Measurements from ENCODE around the gene ZNF319.

ZNF319 gene

DNA sequence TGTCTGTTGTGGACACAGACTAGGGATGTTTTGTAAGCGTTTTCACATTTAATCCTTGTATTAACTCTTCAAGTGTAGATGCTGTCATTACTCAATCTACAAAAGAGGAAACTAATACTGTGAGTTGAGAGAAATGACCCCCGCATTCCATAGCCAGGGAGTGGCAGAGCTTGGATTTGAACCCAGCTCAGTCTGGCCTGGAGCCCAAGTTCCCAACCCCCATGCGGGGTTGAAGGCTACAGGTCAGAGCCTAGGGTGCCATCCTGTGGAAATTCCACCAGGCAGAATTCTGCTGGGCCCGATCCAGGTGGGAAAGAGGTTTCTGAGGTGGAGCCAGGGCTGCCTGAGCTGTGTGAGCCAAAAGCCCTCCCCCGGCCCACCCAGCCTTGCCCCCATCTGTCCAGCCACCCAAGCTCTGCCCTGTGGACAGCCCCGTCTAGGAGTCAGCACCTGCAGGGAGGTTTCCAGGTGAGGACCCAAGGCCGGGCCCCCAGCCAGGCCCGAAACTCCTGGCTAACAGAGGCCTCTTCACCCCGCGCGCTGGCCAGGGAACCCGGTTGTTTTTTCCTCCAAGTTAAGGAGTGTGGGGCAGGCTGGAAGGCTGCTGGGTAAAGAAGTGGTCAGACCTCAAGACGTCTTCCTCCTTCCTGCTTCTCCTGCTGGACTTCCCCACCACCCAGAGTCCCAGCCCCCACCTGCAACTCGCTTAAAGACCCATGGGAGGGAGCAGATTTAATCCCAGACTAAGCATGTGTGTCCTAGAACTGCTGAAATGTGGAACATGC is 30.7 kb upstream of the ZNF319 start:
- Histone ChIP-seq H3K27me3 (ENCODE audit: insufficient read depth, low read length) (no peaks in the 10 kb centered on the region), H3K36me3 (ENCODE audit: insufficient read depth, low read length) (no peaks in the 10 kb centered on the region), H3K4me3 (ENCODE audit: low read length) (no peak overlapping the region), H3K9me3 (ENCODE audit: low read length) (no peaks in the 10 kb centered on the region), H2AFZ (ENCODE audit: low read depth, low read length) (no peak overlapping the region), H3K4me1 (ENCODE audit: insufficient read depth, low read length) (peaks cover 21% of the 10 kb centered on the region)

DNA sequence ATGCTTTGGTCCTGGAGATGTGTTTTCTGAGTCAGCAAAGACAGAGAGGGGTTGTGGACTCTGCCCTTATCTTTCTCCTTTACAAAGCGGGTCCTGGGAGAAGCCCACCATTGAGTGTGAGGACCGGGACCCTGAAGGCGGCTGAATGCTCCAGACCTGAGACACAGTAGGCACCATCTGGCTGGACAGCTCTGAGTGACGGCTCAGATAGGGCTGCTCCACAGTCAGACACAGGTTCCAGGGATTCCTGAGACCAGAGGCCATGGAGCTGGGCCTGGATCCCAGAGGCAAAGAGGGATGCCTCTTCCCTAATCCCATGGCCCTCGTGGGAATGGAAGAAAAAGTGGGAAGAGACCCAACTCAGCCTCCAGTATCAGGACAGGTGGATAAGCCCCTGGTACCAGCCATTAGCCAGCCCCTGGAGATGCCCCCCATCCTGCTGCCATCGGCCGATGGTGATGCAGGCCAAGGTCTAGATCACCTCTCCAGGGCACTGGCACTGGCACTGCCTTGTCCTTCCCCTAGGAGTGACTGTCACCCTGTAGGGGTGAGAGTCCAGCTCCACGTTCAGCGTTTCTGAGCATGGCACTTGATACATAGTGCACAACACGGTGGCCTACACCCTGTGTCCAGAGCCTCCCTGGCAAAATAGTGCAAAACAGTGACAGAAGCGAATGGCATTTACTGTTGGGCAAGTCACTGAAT is 29.8 kb upstream of the ZNF319 start:
- Histone ChIP-seq H3K36me3 (ENCODE audit: insufficient read depth, low read length) (no peaks in the 10 kb centered on the region), H3K4me1 (ENCODE audit: insufficient read depth, low read length) (peaks cover 22% of the 10 kb centered on the region), H3K27me3 (ENCODE audit: insufficient read depth, low read length) (no peaks in the 10 kb centered on the region), H3K4me3 (ENCODE audit: low read length) (no peak overlapping the region), H2AFZ (ENCODE audit: low read depth, low read length) (no peak overlapping the region), H3K9me3 (ENCODE audit: low read length) (no peaks in the 10 kb centered on the region)

DNA sequence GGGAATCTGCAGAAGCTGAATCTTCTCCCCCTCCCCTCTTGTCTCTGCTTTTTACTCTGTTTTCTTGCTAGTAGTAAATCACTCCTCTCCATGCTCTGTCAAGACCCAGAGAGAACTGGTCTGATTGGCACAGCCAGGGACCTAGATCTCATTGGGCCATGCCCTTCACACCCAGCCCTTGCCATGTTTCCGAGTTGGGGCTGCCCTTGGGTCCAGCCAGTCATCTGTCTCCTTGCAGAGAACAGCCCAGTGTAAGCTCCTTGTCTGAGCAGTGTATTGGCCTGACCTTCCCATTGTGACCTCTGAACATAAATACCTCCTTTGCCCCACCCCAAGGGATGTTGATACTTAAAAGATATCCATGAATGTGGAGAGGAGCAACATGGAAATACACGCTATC is 28.9 kb upstream of the ZNF319 start:
- Histone ChIP-seq H3K27me3 (ENCODE audit: insufficient read depth, low read length) (no peaks in the 10 kb centered on the region), H2AFZ (ENCODE audit: low read depth, low read length) (no peak overlapping the region), H3K4me3 (ENCODE audit: low read length) (no peak overlapping the region), H3K36me3 (ENCODE audit: insufficient read depth, low read length) (no peaks in the 10 kb centered on the region), H3K4me1 (ENCODE audit: insufficient read depth, low read length) (peaks cover 29% of the 10 kb centered on the region), H3K9me3 (ENCODE audit: low read length) (no peaks in the 10 kb centered on the region)

DNA sequence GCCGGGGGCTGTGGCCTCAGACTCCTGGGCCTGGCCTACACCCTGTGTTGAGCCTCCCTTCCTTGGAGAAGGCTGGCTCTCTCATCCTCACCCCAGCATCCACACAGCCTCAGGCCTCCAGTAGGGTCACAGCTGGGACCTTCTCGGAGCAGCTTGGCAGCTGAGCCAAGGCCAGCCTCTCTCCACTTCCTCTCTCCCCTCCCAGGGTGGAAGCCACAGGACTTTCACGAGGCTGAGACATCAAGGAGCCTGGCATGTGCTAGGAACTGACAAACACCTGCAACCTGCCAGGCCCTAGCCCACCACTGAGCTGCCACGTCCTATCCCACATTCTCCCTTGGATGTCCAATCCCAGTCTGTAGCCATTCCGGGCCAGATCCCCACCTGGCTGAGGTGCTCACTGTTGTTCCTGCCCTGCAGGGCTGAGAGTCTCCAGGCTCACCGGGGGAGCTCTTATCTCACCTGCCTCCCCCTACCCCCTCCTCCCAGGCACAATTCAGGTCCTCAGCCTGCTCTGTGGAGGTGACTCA is 28.1 kb upstream of the ZNF319 start:
- no peak overlapping the region for H2AFZ ChIP-seq (ENCODE audit: low read depth, low read length)
- H3K9me3 ChIP-seq (ENCODE audit: low read length): no peaks in the 10 kb centered on the region
- H3K36me3 ChIP-seq (ENCODE audit: insufficient read depth, low read length): no peaks in the 10 kb centered on the region
- peaks cover 29% of the 10 kb centered on the region for H3K4me1 ChIP-seq (ENCODE audit: insufficient read depth, low read length)
- H3K4me3 ChIP-seq (ENCODE audit: low read length): no peak overlapping the region
- H3K27me3 ChIP-seq (ENCODE audit: insufficient read depth, low read length): no peaks in the 10 kb centered on the region

DNA sequence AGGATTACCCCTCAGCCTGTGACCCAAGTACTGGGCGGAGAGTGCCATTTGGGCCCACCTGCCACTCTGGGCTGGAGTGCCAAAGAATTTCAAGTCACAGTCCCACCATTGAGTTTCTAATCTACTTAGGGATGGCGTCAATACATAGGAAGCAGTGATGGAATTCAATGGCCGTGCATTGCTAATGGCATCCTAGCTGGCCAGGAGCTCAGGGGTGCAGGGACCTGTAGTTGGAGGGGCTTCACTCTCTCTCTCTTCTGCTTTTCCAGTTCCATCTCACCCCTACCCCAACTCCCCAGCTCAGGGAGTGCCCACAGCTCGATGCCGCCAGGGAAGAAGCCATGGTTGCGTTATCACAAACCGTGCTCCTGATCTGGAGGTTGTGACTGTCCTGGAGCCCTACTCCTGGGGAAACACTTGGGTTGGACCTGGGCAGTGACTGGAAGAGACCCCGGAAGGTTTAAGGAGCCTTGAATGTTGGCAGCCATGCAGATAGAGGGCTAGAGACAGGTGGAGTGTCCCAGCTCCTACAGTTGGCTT is 27.5 kb upstream of the ZNF319 start:
- no peaks in the 10 kb centered on the region for H3K9me3 ChIP-seq (ENCODE audit: low read length)
- no peaks in the 10 kb centered on the region for H3K27me3 ChIP-seq (ENCODE audit: insufficient read depth, low read length)
- H3K4me1 ChIP-seq (ENCODE audit: insufficient read depth, low read length): peaks cover 29% of the 10 kb centered on the region
- H2AFZ ChIP-seq (ENCODE audit: low read depth, low read length): no peak overlapping the region
- H3K4me3 ChIP-seq (ENCODE audit: low read length): no peak overlapping the region
- H3K36me3 ChIP-seq (ENCODE audit: insufficient read depth, low read length): no peaks in the 10 kb centered on the region

DNA sequence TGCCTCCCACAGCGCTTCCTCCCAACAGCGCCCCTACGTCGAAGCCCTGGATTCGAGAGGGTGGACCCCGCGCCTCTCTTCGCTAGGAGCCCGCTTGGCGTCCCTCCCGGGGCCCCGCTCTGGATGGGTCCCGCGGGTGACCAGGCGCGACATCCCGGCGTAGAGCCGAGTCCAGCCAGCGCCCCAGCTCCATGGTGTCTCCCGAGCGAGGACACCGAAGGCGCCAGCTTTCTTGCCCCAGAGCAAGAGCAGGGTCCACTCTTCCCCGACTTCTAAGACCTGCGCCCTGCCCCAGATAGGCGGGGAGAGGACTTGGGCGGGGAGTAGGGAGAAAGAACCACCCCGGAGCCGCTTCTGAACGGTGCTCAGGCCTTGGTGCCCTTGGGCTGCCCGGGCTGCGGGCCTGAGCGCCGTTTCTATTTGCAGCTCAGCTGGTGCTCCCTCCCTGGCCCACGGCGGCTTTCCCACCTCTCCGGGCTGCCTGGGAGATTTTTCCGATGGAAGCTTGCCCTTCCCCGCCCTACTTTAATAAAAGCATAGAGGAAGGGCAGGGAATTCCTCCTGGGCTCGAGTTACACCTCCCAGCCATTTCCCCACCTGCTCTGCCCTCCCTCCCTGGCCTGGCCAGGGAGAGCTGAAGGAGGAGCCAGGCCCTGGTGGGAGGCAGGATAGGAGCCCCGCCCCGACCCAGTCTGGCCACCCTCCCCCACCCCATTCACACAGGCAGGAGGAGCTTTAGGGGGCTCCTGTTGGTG is 26.9 kb upstream of the ZNF319 start:
- H2AFZ ChIP-seq (ENCODE audit: low read depth, low read length): peak overlapping the region; percentile 40
- no peaks in the 10 kb centered on the region for H3K27me3 ChIP-seq (ENCODE audit: insufficient read depth, low read length)
- no peaks in the 10 kb centered on the region for H3K9me3 ChIP-seq (ENCODE audit: low read length)
- no peaks in the 10 kb centered on the region for H3K36me3 ChIP-seq (ENCODE audit: insufficient read depth, low read length)
- H3K4me3 ChIP-seq (ENCODE audit: low read length): peak overlapping the region; percentile 96
- peaks cover 28% of the 10 kb centered on the region for H3K4me1 ChIP-seq (ENCODE audit: insufficient read depth, low read length)

DNA sequence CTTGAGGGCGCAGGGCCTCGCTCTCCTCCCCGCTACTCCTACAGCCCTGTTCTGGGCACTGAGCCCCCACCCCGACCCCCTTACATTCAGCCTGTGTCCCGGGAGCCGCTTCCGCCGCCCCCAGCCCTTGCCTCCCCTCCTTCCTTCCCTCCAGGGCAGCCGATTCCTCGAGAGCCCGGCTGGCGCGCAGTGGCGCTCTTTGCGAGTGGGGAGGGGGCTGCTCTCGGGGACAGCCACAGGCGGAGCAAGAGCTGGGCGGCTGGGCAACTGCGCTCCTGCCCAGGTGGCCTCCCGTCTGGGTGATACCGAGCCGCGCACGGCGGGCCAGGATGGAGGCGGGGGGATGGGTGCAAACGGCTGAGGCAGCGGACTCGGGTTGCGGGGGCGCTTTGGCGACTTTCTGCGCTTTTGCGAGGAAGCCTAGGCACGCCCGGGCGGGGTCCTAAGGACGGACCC is 26.3 kb upstream of the ZNF319 start:
- Histone ChIP-seq H3K27me3 (ENCODE audit: insufficient read depth, low read length) (no peaks in the 10 kb centered on the region), H2AFZ (ENCODE audit: low read depth, low read length) (peak overlapping the region; percentile 73), H3K36me3 (ENCODE audit: insufficient read depth, low read length) (no peaks in the 10 kb centered on the region), H3K4me1 (ENCODE audit: insufficient read depth, low read length) (peaks cover 30% of the 10 kb centered on the region), H3K9me3 (ENCODE audit: low read length) (no peaks in the 10 kb centered on the region), H3K4me3 (ENCODE audit: low read length) (peak overlapping the region; percentile 96)

DNA sequence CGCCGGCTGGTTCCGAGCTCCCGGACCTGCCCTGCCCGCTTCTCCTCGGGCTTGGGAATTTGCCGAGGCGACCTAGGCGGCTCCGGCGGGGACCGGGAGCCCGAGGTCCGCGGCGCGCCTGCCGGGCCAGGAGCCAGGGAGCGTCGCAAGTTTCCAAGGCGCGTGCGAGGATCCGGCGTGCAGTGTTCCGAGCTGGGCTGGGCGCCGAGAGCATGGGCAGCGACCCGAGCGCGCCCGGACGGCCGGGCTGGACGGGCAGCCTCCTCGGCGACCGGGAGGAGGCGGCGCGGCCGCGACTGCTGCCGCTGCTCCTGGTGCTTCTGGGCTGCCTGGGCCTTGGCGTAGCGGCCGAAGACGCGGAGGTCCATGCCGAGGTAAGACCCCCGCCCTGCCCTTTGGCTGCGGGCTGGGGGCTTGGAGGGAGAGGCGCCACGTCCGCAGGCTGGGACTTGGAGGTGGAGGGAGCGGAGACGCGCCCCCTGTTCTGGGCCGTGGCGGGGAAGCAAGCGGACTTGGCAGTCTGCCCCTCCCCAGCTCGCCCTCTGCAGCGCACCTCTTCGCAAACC is 25.8 kb upstream of the ZNF319 start:
- Histone ChIP-seq H3K9me3 (ENCODE audit: low read length) (no peaks in the 10 kb centered on the region), H3K36me3 (ENCODE audit: insufficient read depth, low read length) (no peaks in the 10 kb centered on the region), H2AFZ (ENCODE audit: low read depth, low read length) (peak overlapping the region; percentile 73), H3K4me3 (ENCODE audit: low read length) (peak overlapping the region; percentile 96), H3K4me1 (ENCODE audit: insufficient read depth, low read length) (peaks cover 34% of the 10 kb centered on the region), H3K27me3 (ENCODE audit: insufficient read depth, low read length) (no peaks in the 10 kb centered on the region)

DNA sequence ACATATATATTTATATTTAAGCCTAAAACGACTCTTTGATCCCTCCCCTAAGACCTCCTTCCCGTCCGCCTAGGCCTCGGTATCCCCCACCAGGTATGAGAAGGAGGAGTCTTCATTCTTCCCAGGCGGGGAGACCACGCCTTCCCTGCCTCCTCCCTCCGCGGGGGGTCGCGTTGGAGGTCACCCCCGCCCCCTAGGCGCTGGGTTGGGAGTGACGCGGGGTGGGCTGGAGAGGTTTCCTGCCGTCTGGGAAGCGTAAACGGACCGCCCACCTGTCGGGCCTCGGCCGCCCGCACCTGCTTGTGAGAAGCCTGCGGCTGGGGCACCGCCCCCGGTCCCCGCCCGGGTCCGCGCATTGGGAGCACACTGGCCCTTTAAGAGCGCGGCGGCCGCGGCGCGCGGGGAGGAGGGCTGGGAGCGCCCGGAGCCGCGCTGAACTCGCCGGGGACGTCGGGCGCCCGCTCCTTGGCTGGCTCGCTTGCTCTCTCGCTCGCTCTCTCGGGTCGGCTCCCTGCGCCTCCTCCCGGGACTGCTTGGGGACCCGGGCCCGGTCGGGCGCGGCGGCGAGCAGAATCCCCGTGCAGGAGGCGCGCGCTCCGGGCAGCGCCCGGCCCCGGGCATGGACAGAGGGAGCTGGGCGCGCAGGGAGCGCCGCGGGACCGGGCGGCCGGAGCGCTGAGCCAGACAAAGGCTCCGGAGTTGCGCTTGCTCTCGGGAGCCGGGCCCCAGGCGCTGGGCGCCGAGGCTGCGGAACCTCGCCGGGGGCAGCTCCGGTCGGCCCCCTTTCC is 25.1 kb upstream of the ZNF319 start, which contains the start of gene MMP15:
Gene MMP15, plus strand, starts transcription at position 404 of the 788 bp plus-strand sequence. CDS start 597 bp downstream, outside the sequence.
- Histone ChIP-seq H3K27me3 (ENCODE audit: insufficient read depth, low read length) (no peaks in the 10 kb centered on the region), H3K4me1 (ENCODE audit: insufficient read depth, low read length) (peaks cover 40% of the 10 kb centered on the region), H3K36me3 (ENCODE audit: insufficient read depth, low read length) (no peaks in the 10 kb centered on the region), H2AFZ (ENCODE audit: low read depth, low read length) (peak within 1 kb of the TSS; percentile 73), H3K9me3 (ENCODE audit: low read length) (no peaks in the 10 kb centered on the region), H3K4me3 (ENCODE audit: low read length) (peak within 1 kb of the TSS; percentile 96)

DNA sequence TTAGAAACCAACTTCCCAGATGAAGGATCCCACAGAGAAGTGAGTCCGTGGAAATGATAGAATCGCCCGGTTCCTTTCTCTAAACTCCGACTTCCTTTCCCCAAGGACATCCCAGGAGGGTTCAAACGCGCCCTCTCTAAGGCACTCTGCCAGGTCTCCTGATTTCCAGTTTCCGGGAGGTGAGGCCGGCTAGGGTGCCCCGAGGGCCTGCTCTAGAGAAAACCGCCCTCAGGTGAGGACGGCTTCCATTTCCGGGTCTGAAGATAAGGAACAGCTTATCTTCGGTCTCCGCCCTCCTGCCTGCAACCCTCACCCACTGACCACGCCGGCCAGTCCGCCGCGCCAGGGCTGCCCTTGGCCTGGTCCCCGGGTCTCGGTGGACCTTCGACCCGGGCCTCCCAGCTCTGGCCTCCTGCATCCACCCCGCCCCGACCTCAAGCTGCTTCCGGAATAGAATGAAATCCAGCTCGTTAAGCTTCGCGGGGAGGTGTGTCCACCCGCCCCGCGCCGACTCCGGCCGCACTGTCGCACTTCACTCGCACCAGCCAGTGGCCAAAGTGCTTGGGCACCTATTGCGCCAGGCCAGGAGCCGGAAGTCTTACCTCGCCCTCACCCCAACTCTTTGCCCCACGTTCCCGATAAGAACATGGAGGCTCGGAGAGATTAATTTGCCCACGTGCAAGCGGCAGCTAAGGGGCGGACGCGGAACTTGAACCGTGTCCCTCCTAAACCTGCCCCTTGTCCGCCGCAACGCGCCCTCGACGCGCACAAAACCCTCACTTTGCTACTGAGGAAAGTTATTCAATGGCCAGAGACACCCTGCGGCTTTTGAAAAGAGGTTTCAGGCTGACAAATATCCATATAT is 24.2 kb upstream of the ZNF319 start:
- peak overlapping the region; percentile 73 for H2AFZ ChIP-seq (ENCODE audit: low read depth, low read length)
- peaks cover under 1% of the 10 kb centered on the region for H3K36me3 ChIP-seq (ENCODE audit: insufficient read depth, low read length)
- no peaks in the 10 kb centered on the region for H3K9me3 ChIP-seq (ENCODE audit: low read length)
- peaks cover 40% of the 10 kb centered on the region for H3K4me1 ChIP-seq (ENCODE audit: insufficient read depth, low read length)
- H3K4me3 ChIP-seq (ENCODE audit: low read length): peak overlapping the region; percentile 96
- no peaks in the 10 kb centered on the region for H3K27me3 ChIP-seq (ENCODE audit: insufficient read depth, low read length)

DNA sequence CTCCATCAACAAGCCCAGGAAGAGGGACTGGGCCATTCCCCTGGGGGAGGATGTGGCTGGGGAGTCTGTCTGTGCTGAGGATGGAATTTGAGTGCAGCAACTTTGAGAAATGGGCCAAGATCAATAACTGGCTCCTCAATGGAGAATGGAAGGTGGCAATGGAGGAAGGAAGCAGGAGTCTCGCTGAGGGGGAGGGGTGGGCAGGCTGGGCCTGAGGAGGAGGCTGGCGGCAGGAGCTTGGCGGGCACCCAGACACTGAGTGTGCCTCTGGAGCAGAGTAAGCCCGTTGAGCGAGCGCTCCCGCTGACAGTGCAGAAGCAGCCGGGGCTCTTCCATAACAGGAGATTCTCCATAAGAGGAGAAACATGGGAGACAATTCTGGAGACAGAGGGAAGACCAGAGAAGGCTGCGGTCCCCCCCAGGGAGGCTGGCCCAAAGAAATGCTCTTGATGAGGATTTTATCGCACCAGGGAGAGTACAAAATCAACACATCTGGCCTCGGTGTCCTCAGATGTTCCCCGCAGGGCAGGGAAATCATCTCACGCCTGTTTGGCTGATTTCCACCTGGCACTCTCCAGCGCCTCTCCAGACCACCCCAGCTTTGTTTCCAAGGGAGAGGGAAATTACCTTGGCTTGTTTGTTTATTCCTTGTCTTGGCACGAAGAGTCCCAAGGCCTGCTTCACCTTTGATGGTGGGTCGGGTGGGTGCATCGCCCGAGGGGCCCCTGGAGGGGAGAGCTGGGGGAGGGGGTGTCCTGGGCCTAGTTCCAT is 22.3 kb upstream of the ZNF319 start:
- H3K4me1 ChIP-seq (ENCODE audit: insufficient read depth, low read length): peaks cover 32% of the 10 kb centered on the region
- no peaks in the 10 kb centered on the region for H3K9me3 ChIP-seq (ENCODE audit: low read length)
- H3K36me3 ChIP-seq (ENCODE audit: insufficient read depth, low read length): peaks cover 11% of the 10 kb centered on the region
- H3K27me3 ChIP-seq (ENCODE audit: insufficient read depth, low read length): no peaks in the 10 kb centered on the region
- H2AFZ ChIP-seq (ENCODE audit: low read depth, low read length): no peak overlapping the region
- H3K4me3 ChIP-seq (ENCODE audit: low read length): no peak overlapping the region

Measured in neuron (in vitro differentiated cells).